Osteocyte (in vitro differentiated cells): ENCODE data around the gene RIT2. TPM values are rescaled to one million over a fixed set of nuclear protein-coding genes. Genes with fewer than 3 reads are reported as not detected.

Experiments used
- DNase-seq: peaks from one replicate; pipeline ENCODE4 v3.0.0; 2021; ENCODE audit warnings: mixed read lengths; ENCODE audit not compliant: unreplicated experiment; ENCODE audit errors: extremely low spot score
- H3K27ac Mint-ChIP-seq: one replicate; pipeline ENCODE4 v1.8.0; 2021; ENCODE audit warnings: mild to moderate bottlenecking, mixed read lengths; ENCODE audit not compliant: unreplicated experiment
- H3K27me3 Mint-ChIP-seq: one replicate; pipeline ENCODE4 v1.8.0; 2021; ENCODE audit warnings: mixed read lengths; ENCODE audit not compliant: unreplicated experiment
- H3K36me3 Mint-ChIP-seq: one replicate; pipeline ENCODE4 v1.8.0; 2021; ENCODE audit warnings: mixed read lengths; ENCODE audit not compliant: unreplicated experiment
- H3K4me1 Mint-ChIP-seq: one replicate; pipeline ENCODE4 v1.8.0; 2021; ENCODE audit warnings: mixed read lengths; ENCODE audit not compliant: unreplicated experiment
- H3K4me3 Mint-ChIP-seq: one replicate; pipeline ENCODE4 v1.8.0; 2021; ENCODE audit warnings: mild to moderate bottlenecking, moderate library complexity, mixed read lengths; ENCODE audit not compliant: unreplicated experiment
- H3K9me3 Mint-ChIP-seq: one replicate; pipeline ENCODE4 v1.8.0; 2021; ENCODE audit warnings: mixed read lengths; ENCODE audit not compliant: unreplicated experiment
- CTCF ChIP-seq: fragments of 200-600 bp; sonication (generic); IDR thresholded peaks from 2 replicates; pipeline ENCODE4 v1.5.0; 2021; ENCODE audit warnings: antibody characterized with exemption, mild to moderate bottlenecking, moderate library complexity
- long read RNA-seq: library from polyadenylated mRNA; unstranded; transcript quantifications from one replicate; pipeline ENCODE4 v2.0.0, GENCODE V29; 2021
- total RNA-seq: library from RNA; stranded (reverse); gene quantifications from 2 replicates; pipeline ENCODE4 v1.2.1, GENCODE V29; 2021

The RIT2 gene
- not detected in 2 replicates for total RNA-seq
- long read RNA-seq, result 0 reads

- H3K4me3 Mint-ChIP-seq, result no peak within 1 kb of the TSS
- no peaks in the 10 kb centered on the region for H3K9me3 Mint-ChIP-seq
- no peaks in the 10 kb centered on the region for H3K4me1 Mint-ChIP-seq
- H3K27me3 Mint-ChIP-seq, result peaks cover 5% of the 10 kb centered on the region
- no peak for DNase-seq
- no peak for TF ChIP-seq CTCF
- H3K27ac Mint-ChIP-seq, result no peak within 1 kb of the TSS
- H3K36me3 Mint-ChIP-seq, result no peaks in the 10 kb centered on the region
These were observed at the start of gene RIT2 for GRCh38 chr18:43115076-43115921. TSS of gene RIT2 (minus strand) at chr18:43115685.

- H3K27me3 Mint-ChIP-seq, result no peaks in the 10 kb centered on the region
- TF ChIP-seq CTCF, result no peak
- DNase-seq, result no peak
- no peak overlapping the region for H3K4me3 Mint-ChIP-seq
- H3K9me3 Mint-ChIP-seq, result peaks cover 19% of the 10 kb centered on the region
- no peak overlapping the region for H3K27ac Mint-ChIP-seq
- no peaks in the 10 kb centered on the region for H3K36me3 Mint-ChIP-seq
- peaks cover 9% of the 10 kb centered on the region for H3K4me1 Mint-ChIP-seq
These were observed 46.0 kb upstream of the RIT2 start for GRCh38 chr18:43161528-43161927.

- H3K36me3 Mint-ChIP-seq, result no peaks in the 10 kb centered on the region
- peaks cover 9% of the 10 kb centered on the region for H3K4me1 Mint-ChIP-seq
- H3K9me3 Mint-ChIP-seq, result peaks cover 11% of the 10 kb centered on the region
These were observed 45.0 kb upstream of the RIT2 start for GRCh38 chr18:43160509-43160908.

GRCh38 chr18:43159926-43160325 lies 44.4 kb upstream of the RIT2 start:
- Mint-ChIP-seq H3K4me1 (peaks cover 9% of the 10 kb centered on the region), H3K27ac (no peak overlapping the region), H3K36me3 (no peaks in the 10 kb centered on the region), H3K9me3 (peaks cover 7% of the 10 kb centered on the region), H3K27me3 (no peaks in the 10 kb centered on the region), H3K4me3 (no peak overlapping the region)
- DNase-seq, result no peak
- no peak for TF ChIP-seq CTCF

More at GRCh38 chr18:43160509-43160908, 45.0 kb upstream of the RIT2 start:
- Mint-ChIP-seq H3K27ac (no peak overlapping the region), H3K27me3 (no peaks in the 10 kb centered on the region), H3K4me3 (no peak overlapping the region)
- DNase-seq, result no peak
- TF ChIP-seq CTCF, result no peak

- TF ChIP-seq CTCF, result no peak
- H3K27ac Mint-ChIP-seq, result no peak overlapping the region
- H3K4me1 Mint-ChIP-seq, result peaks cover 9% of the 10 kb centered on the region
- no peaks in the 10 kb centered on the region for H3K36me3 Mint-ChIP-seq
- no peak for DNase-seq
- no peak overlapping the region for H3K4me3 Mint-ChIP-seq
- H3K27me3 Mint-ChIP-seq, result no peaks in the 10 kb centered on the region
- peaks cover 5% of the 10 kb centered on the region for H3K9me3 Mint-ChIP-seq
These were observed 43.7 kb upstream of the RIT2 start for GRCh38 chr18:43159086-43159770.
